ENCODE data around the gene FUZ.

FUZ gene

GRCh38 chr19:49806620-49806959 is 6.5 kb downstream of the FUZ start:
- H3K4me3 ChIP-seq (ENCODE audit: low read depth, low read length): no peak overlapping the region
- H3K27me3 ChIP-seq (ENCODE audit: insufficient read depth, low read length): no peaks in the 10 kb centered on the region
- no peak overlapping the region for H3K18ac ChIP-seq (ENCODE audit: low read length)
- H3K14ac ChIP-seq (ENCODE audit: low read length): no peak overlapping the region
- peaks cover 47 to 54% of the 10 kb centered on the region in 2 experiments for H3K36me3 ChIP-seq (ENCODE audit: control insufficient read depth in 1 of 2, insufficient read depth in 2 of 2, low read length in 2 of 2)
- no peak overlapping the region for H2BK5ac ChIP-seq (ENCODE audit: low read depth, low read length, poor library complexity)
- no CpG with 5 or more reads among the region's 8 CpGs for WGBS (ENCODE audit: extremely low coverage, insufficient coverage, insufficient read length)
- H3K23ac ChIP-seq (ENCODE audit: low read length): no peak overlapping the region
- H4K8ac ChIP-seq (ENCODE audit: low read depth, low read length): no peak overlapping the region
- H3K79me1 ChIP-seq (ENCODE audit: low read length): peaks cover 4% of the 10 kb centered on the region
- no peak overlapping the region for H3K27ac ChIP-seq (ENCODE audit: low read depth, low read length)
- peaks cover 4 to 9% of the 10 kb centered on the region in 2 experiments for H3K4me1 ChIP-seq (ENCODE audit: control insufficient read depth in 1 of 2, insufficient read depth in 2 of 2, low read length in 2 of 2)
- DNase-seq: no peak
- no peak overlapping the region for H2AK5ac ChIP-seq (ENCODE audit: low read length)
- H2BK120ac ChIP-seq (ENCODE audit: insufficient read depth, low read length, poor library complexity): no peak overlapping the region
- no peak overlapping the region for H3K9ac ChIP-seq (ENCODE audit: low read length)
- H3K4me2 ChIP-seq (ENCODE audit: low read length): no peak overlapping the region
- H2AFZ ChIP-seq (ENCODE audit: insufficient read depth, low read length, poor library complexity): no peak overlapping the region
- H3K4ac ChIP-seq (ENCODE audit: low read depth, low read length): no peak overlapping the region
- no peak overlapping the region for H4K91ac ChIP-seq (ENCODE audit: low read depth, low read length)
- H3K79me2 ChIP-seq (ENCODE audit: control insufficient read depth, insufficient read depth, low read length, poor library complexity): no peaks in the 10 kb centered on the region
- H2BK12ac ChIP-seq (ENCODE audit: low read length): no peak overlapping the region
- H4K12ac ChIP-seq (ENCODE audit: low read depth, low read length): no peak overlapping the region
- no peaks in the 10 kb centered on the region for H3K9me3 ChIP-seq (ENCODE audit: insufficient read depth, low read depth, low read length)

- Histone ChIP-seq H3K14ac (ENCODE audit: low read length) (no peak overlapping the region), H3K79me2 (ENCODE audit: control insufficient read depth, insufficient read depth, low read length, poor library complexity) (no peaks in the 10 kb centered on the region), H4K8ac (ENCODE audit: low read depth, low read length) (no peak overlapping the region), H3K36me3 (ENCODE audit: control insufficient read depth in 1 of 2, insufficient read depth in 2 of 2, low read length in 2 of 2) (peaks cover 52 to 59% of the 10 kb centered on the region in 2 experiments), H2AFZ (ENCODE audit: insufficient read depth, low read length, poor library complexity) (no peak overlapping the region), H3K18ac (ENCODE audit: low read length) (no peak overlapping the region), H3K9me3 (ENCODE audit: insufficient read depth, low read depth, low read length) (no peaks in the 10 kb centered on the region), H2BK5ac (ENCODE audit: low read depth, low read length, poor library complexity) (no peak overlapping the region), H2BK120ac (ENCODE audit: insufficient read depth, low read length, poor library complexity) (no peak overlapping the region), H3K23ac (ENCODE audit: low read length) (no peak overlapping the region), H3K27me3 (ENCODE audit: insufficient read depth, low read length) (no peaks in the 10 kb centered on the region), H3K4me2 (ENCODE audit: low read length) (no peak overlapping the region), H3K4me1 (ENCODE audit: control insufficient read depth in 1 of 2, insufficient read depth in 2 of 2, low read length in 2 of 2) (peaks cover 4 to 9% of the 10 kb centered on the region in 2 experiments), H4K91ac (ENCODE audit: low read depth, low read length) (no peak overlapping the region), H3K9ac (ENCODE audit: low read length) (no peak overlapping the region), H4K12ac (ENCODE audit: low read depth, low read length) (no peak overlapping the region), H3K4ac (ENCODE audit: low read depth, low read length) (no peak overlapping the region), H3K27ac (ENCODE audit: low read depth, low read length) (no peak overlapping the region), H2BK12ac (ENCODE audit: low read length) (no peak overlapping the region), H2AK5ac (ENCODE audit: low read length) (no peak overlapping the region), H3K4me3 (ENCODE audit: low read depth, low read length) (no peak overlapping the region), H3K79me1 (ENCODE audit: low read length) (peaks cover 4% of the 10 kb centered on the region)
- no CpG with 5 or more reads among the region's 20 CpGs for WGBS (ENCODE audit: extremely low coverage, insufficient coverage, insufficient read length)
- DNase-seq: no peak
Measured at GRCh38 chr19:49805822-49806619, 7.1 kb downstream of the FUZ start.

GRCh38 chr19:49803529-49803856 is 9.6 kb downstream of the FUZ start:
- no peak overlapping the region for H4K12ac ChIP-seq (ENCODE audit: low read depth, low read length)
- no peak overlapping the region for H3K14ac ChIP-seq (ENCODE audit: low read length)
- no peak overlapping the region for H4K91ac ChIP-seq (ENCODE audit: low read depth, low read length)
- H3K18ac ChIP-seq (ENCODE audit: low read length): no peak overlapping the region
- no peaks in the 10 kb centered on the region for H3K4me1 ChIP-seq (ENCODE audit: control insufficient read depth in 1 of 2, insufficient read depth in 2 of 2, low read length in 2 of 2)
- H3K36me3 ChIP-seq (ENCODE audit: control insufficient read depth in 1 of 2, insufficient read depth in 2 of 2, low read length in 2 of 2): peaks cover 77 to 84% of the 10 kb centered on the region in 2 experiments
- no peak overlapping the region for H3K4ac ChIP-seq (ENCODE audit: low read depth, low read length)
- H4K8ac ChIP-seq (ENCODE audit: low read depth, low read length): no peak overlapping the region
- no CpG with 5 or more reads among the region's 6 CpGs for WGBS (ENCODE audit: extremely low coverage, insufficient coverage, insufficient read length)
- no peak overlapping the region for H3K9ac ChIP-seq (ENCODE audit: low read length)
- H2BK120ac ChIP-seq (ENCODE audit: insufficient read depth, low read length, poor library complexity): no peak overlapping the region
- H2BK12ac ChIP-seq (ENCODE audit: low read length): no peak overlapping the region
- H3K4me2 ChIP-seq (ENCODE audit: low read length): no peak overlapping the region
- H2AK5ac ChIP-seq (ENCODE audit: low read length): no peak overlapping the region
- H3K4me3 ChIP-seq (ENCODE audit: low read depth, low read length): no peak overlapping the region
- no peaks in the 10 kb centered on the region for H3K27me3 ChIP-seq (ENCODE audit: insufficient read depth, low read length)
- no peak overlapping the region for H3K27ac ChIP-seq (ENCODE audit: low read depth, low read length)
- no peaks in the 10 kb centered on the region for H3K79me2 ChIP-seq (ENCODE audit: control insufficient read depth, insufficient read depth, low read length, poor library complexity)
- H2BK5ac ChIP-seq (ENCODE audit: low read depth, low read length, poor library complexity): no peak overlapping the region
- H3K23ac ChIP-seq (ENCODE audit: low read length): no peak overlapping the region
- no peaks in the 10 kb centered on the region for H3K9me3 ChIP-seq (ENCODE audit: insufficient read depth, low read depth, low read length)
- H3K79me1 ChIP-seq (ENCODE audit: low read length): no peaks in the 10 kb centered on the region
- no peak overlapping the region for H2AFZ ChIP-seq (ENCODE audit: insufficient read depth, low read length, poor library complexity)
- DNase-seq: no peak

GRCh38 chr19:49802836-49803528 is 10.1 kb downstream of the FUZ start:
- Histone ChIP-seq H3K23ac (ENCODE audit: low read length) (no peak overlapping the region), H3K4me2 (ENCODE audit: low read length) (no peak overlapping the region), H3K4me1 (ENCODE audit: control insufficient read depth in 1 of 2, insufficient read depth in 2 of 2, low read length in 2 of 2) (no peaks in the 10 kb centered on the region), H2BK120ac (ENCODE audit: insufficient read depth, low read length, poor library complexity) (no peak overlapping the region), H3K18ac (ENCODE audit: low read length) (no peak overlapping the region), H3K4me3 (ENCODE audit: low read depth, low read length) (no peak overlapping the region), H4K8ac (ENCODE audit: low read depth, low read length) (no peak overlapping the region), H3K4ac (ENCODE audit: low read depth, low read length) (no peak overlapping the region), H3K14ac (ENCODE audit: low read length) (no peak overlapping the region), H3K79me1 (ENCODE audit: low read length) (no peaks in the 10 kb centered on the region), H3K36me3 (ENCODE audit: control insufficient read depth in 1 of 2, insufficient read depth in 2 of 2, low read length in 2 of 2) (peaks cover 82 to 89% of the 10 kb centered on the region in 2 experiments), H3K27me3 (ENCODE audit: insufficient read depth, low read length) (no peaks in the 10 kb centered on the region), H3K9ac (ENCODE audit: low read length) (no peak overlapping the region), H3K9me3 (ENCODE audit: insufficient read depth, low read depth, low read length) (no peaks in the 10 kb centered on the region), H4K12ac (ENCODE audit: low read depth, low read length) (no peak overlapping the region), H4K91ac (ENCODE audit: low read depth, low read length) (no peak overlapping the region), H2AK5ac (ENCODE audit: low read length) (no peak overlapping the region), H2AFZ (ENCODE audit: insufficient read depth, low read length, poor library complexity) (no peak overlapping the region), H2BK12ac (ENCODE audit: low read length) (no peak overlapping the region), H3K27ac (ENCODE audit: low read depth, low read length) (no peak overlapping the region), H2BK5ac (ENCODE audit: low read depth, low read length, poor library complexity) (no peak overlapping the region), H3K79me2 (ENCODE audit: control insufficient read depth, insufficient read depth, low read length, poor library complexity) (no peaks in the 10 kb centered on the region)
- WGBS (ENCODE audit: extremely low coverage, insufficient coverage, insufficient read length): no CpG with 5 or more reads among the region's 24 CpGs
- DNase-seq: no peak

Data from trophoblast cell (in vitro differentiated cells and primary cell).